HG02885 (cell line): ENCODE measurements around the gene OR2A25.

Experiments used
- ATAC-seq: cut with Tn5 transposase; IDR thresholded peaks from one replicate; pipeline ENCODE4 v1.9.1; 2021; ENCODE audit warnings: mild to moderate bottlenecking; ENCODE audit not compliant: unreplicated experiment, poor library complexity

The OR2A25 gene

GRCh38 chr7:144063710-144064109 lies 5.9 kb upstream of the OR2A25 start:
- no peak for ATAC-seq

DNA sequence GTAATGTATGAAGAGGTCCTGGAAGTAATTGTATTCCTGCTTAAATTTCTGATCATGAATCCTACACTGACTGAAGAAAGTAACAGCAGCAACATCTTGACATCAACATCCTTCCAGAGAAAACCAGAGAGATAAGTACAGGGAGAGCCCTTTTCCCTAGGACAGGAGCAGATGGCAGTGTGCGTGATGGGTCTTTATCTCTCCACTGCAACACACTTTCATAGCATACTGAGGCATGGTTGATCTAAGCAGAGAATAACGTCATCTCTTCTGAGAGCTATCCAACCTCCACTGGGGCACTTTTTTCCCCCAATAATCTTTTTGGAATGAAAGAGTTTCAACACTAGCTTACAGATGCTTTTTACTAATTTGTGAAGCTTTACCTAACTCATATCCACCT lies 342 bp downstream of the OR2A25 start:
- no peak for ATAC-seq

DNA sequence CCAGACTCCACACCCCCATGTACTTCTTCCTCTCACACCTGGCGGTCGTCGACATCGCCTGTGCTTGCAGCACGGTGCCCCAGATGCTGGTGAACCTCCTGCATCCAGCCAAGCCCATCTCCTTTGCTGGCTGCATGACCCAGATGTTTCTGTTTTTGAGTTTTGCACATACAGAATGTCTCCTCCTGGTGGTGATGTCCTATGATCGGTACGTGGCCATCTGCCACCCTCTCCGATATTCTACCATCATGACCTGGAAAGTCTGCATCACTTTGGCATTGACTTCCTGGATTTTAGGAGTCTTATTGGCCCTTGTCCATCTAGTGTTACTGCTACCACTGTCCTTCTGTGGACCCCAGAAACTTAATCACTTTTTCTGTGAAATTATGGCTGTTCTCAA lies 4.8 kb downstream of the OR2A25 start:
- no peak for ATAC-seq

DNA sequence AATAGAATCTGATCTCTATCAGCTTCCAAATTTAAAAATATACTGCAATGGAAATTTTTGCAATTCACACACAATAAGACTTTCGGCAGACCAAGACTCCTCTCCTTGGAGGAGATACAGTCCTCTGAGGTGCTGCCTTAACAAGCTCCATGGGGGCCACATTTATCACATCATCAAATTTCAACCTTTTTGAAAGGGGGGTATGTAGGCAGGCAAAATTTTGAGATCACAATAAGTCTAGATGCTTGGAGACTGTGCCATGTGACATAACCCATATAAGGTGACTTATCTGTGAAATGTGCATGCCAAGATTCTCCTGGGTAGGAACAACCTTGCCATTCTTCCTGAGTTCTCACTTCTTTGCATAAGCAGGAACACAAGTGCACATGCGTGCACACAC lies 16.4 kb downstream of the OR2A25 start, which contains the start of gene OR2A12:
Gene OR2A12, plus strand, starts transcription at position 301 of the 400 bp plus-strand sequence. CDS start 8,830 bp downstream, outside the sequence.
- no peak for ATAC-seq

- no peak for ATAC-seq
Measured at GRCh38 chr7:144086730-144087129, 17.1 kb downstream of the OR2A25 start.

DNA sequence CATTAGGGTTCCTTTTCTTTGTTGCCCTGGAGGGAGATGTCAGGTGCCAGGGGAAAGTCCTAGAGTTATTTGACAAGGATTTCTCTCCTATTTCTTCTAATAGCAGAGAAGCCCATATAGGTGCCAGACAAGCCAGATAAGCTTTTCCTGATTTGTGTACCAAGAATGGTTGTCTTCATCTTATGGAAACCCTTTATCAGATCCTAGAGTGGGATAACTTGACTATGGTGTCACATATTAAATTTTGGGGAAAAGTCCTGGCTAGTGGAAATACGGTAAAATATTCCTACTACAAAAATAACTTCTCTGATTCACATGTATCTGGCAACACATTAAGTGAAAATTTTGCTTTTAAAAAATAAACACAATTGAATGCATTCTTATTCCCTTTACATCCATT lies 17.6 kb downstream of the OR2A25 start:
- no peak for ATAC-seq

GRCh38 chr7:144090667-144091066 lies 21.1 kb downstream of the OR2A25 start:
- ATAC-seq: no peak

GRCh38 chr7:144098776-144099175 lies 29.2 kb downstream of the OR2A25 start:
- ATAC-seq: no peak

DNA sequence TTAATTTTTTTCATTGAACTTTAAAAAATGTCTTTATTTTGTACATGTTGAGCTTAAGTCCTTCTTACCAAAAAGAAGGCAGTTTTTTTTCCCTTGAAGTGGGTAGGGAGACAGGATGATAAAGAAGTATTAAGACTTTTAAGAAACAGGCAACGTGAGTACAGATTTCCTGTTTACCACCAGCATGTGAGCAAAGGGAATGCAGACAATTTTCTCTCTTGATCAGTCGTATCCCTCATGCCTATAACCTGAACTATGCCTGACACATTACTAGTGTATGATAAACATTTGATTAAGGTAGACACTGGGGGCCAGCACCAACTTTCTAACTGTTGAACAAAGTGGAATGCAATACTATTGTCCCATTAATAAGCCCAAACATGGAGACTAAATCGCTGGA lies 31.0 kb downstream of the OR2A25 start:
- no peak for ATAC-seq

DNA sequence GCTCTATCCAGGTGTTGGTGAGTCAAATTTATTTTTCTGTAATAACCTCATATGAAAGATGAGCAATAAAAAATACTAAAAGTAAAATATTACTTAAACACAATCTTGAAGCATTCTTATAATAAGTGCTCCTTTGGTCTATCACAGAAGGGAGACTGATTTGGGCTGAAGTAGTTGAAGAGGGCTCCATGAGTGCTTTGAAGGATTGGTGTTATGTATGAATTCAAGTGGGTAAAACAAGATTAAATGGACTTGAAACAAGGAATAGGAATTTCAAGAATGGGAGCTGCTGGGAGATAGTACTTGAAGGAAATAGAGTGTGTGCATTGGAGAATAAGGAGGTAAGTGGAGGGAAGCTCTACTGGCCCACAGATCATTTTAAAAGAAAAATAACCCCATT lies 32.4 kb downstream of the OR2A25 start:
- no peak for ATAC-seq

DNA sequence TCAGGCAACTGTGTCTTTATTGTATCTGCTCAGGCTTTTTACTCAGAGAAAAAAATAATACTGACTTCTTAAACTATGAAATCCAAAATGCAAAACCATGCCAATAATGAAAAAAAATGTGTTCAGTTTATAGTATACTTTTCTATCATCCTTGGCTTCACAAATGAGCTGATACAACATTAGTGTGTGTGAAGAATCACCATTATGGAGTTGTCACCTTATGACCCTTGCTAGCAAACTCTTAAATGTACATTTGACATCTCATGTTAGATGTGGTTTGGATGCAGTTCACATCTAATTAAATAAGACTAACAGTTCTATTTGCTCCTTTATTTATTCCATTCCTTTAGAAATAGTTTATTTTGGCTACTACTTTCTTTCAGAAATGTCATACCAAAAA lies 35.6 kb downstream of the OR2A25 start:
- no peak for ATAC-seq

- ATAC-seq: no peak
Measured at GRCh38 chr7:144109283-144109682, 39.7 kb downstream of the OR2A25 start, which contains the start of gene OR2A2. TSS of gene OR2A2 (plus strand) at chr7:144109583. CDS start at chr7:144109583, 0 bp downstream.

DNA sequence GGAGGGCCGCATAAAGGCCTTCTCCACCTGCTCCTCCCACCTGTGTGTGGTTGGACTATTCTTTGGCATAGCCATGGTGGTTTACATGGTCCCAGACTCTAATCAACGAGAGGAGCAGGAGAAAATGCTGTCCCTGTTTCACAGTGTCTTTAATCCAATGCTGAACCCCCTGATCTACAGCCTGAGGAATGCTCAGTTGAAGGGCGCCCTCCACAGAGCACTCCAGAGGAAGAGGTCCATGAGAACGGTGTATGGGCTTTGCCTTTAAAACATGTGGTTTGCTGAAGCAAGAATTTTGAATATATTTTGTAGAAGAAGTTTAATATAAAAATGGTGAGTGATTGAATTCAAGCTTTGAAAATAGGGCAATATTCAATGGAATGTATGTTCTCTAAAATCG lies 40.7 kb downstream of the OR2A25 start:
- no peak for ATAC-seq

DNA sequence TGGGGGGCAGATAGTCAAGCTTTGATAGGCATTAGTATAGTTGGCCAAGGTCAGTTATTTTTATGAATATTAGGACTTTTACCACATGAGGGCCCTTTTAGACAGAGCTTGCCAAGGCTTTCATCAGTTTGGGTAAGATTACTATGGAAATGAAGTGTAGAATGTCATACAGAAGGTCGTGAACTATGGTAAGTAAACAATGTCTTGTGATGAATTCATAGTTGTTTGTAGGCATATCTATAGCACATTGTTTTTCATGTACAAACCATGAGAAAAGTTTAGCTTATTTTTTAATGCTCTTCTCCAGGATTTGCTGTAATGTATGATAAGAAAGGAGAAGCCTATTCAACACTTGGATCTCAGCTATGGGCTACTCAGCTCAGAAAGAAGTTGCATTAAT lies 44.0 kb downstream of the OR2A25 start:
- ATAC-seq: no peak

GRCh38 chr7:144118341-144118740 lies 48.7 kb downstream of the OR2A25 start:
- no peak for ATAC-seq

- no peak for ATAC-seq
Measured at GRCh38 chr7:144122876-144123275, 53.3 kb downstream of the OR2A25 start, which contains the start of gene OR2A14. TSS of gene OR2A14 (plus strand) at chr7:144123176. CDS start at chr7:144129113, 5,937 bp downstream.
